Prostate gland (tissue), 2 donors: ENCODE measurements around the gene GRIN2A.

ENCODE experiments used
- POLR2AphosphoS5 ChIP-seq: sonication (generic); formaldehyde crosslinking; IDR thresholded peaks from one replicate; pipeline ENCODE4 v1.6.1; 2017; ENCODE audit warnings: antibody characterized with exemption
- TF ChIP-seq, protein P1 (sequence below), 4 experiments: fragments of 200-600 bp in 2 of 4; fragments of 450-650 bp in 2 of 4; sonication (generic) in 2 of 4; IDR thresholded peaks; 1 replicate in 3 of 4; 2 replicates in 1 of 4; pipeline ENCODE4 v1.5.1; 2016 to 2019; ENCODE audit warnings: antibody characterized with exemption in 4 of 4, mild to moderate bottlenecking in 2 of 4, moderate library complexity in 2 of 4

DNA sequence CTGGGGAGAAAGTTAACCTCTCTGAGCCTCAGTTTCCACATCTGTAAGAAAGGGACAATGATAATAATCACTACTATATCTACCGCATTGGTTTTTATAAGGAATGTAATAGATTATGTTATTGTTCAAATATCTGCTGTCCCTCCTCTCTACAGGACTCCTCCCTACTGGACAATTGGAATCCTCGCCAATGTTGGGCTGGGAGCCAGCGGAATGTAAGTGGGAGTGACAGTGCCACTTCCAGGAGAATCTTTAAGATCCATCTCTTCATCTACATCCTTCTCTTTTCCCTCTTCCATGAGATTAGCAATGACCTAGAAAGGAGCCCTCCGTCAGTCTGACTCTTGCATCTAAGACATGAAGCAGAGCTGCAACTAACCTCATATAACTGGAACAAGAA lies 95.1 kb downstream of the GRIN2A start:
- TF ChIP-seq, protein P1, sequence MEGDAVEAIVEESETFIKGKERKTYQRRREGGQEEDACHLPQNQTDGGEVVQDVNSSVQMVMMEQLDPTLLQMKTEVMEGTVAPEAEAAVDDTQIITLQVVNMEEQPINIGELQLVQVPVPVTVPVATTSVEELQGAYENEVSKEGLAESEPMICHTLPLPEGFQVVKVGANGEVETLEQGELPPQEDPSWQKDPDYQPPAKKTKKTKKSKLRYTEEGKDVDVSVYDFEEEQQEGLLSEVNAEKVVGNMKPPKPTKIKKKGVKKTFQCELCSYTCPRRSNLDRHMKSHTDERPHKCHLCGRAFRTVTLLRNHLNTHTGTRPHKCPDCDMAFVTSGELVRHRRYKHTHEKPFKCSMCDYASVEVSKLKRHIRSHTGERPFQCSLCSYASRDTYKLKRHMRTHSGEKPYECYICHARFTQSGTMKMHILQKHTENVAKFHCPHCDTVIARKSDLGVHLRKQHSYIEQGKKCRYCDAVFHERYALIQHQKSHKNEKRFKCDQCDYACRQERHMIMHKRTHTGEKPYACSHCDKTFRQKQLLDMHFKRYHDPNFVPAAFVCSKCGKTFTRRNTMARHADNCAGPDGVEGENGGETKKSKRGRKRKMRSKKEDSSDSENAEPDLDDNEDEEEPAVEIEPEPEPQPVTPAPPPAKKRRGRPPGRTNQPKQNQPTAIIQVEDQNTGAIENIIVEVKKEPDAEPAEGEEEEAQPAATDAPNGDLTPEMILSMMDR (IDR thresholded peaks at IDR 0.05) = no peak
- no peak for TF ChIP-seq POLR2AphosphoS5
